HepG2 (cell line): ENCODE results near the gene MUC15. TPM values are rescaled to one million over a fixed set of nuclear protein-coding genes. Genes with fewer than 3 reads are reported as not detected.

Experiments used
- ATAC-seq: fragments of 200-7000 bp; cut with Tn5 transposase; 3 replicates; pipeline ENCODE4 v1.9.1; 2020; ENCODE audit warnings: mild to moderate bottlenecking, moderate library complexity
- BruUV-seq: library from RNA; stranded (reverse); fragments of 400-500 nt; replicated peaks from 2 replicates; lab custom pipeline; 2021; lab: Mats Ljungman, UMichigan
- CTCF ChIA-PET: fragments of 300-600 bp; formaldehyde crosslinking; extraction: SDS; loops from one replicate; lab custom pipeline; 2021; ENCODE audit warnings: low total read pairs, inconsistent platforms, low intra/inter-chr PET ratio; lab: Yijun Ruan, JAX
- POLR2A ChIA-PET: fragments of 350-600 bp; sonication (Branson Sonifier 250); formaldehyde crosslinking; loops from one replicate; lab custom pipeline; 2020; ENCODE audit warnings: antibody characterized with exemption, inconsistent platforms; lab: Yijun Ruan, JAX
- DNase-seq: peaks from one replicate; pipeline ENCODE4 v3.0.0-alpha.2; 2015; ENCODE audit warnings: low spot score
- FAIRE-seq: peaks from 3 replicates; lab custom pipeline; 2011; peaks lifted over from hg19 to GRCh38; lab: Jason Lieb, UNC
- H2AFZ ChIP-seq: one replicate; pipeline ENCODE4 v1.6.1; 2011; ENCODE audit warnings: low read length, inconsistent platforms
- H3K27ac ChIP-seq: fragments of 300-600 bp; 3 replicates; pipeline ENCODE4 v1.8.0; 2011; ENCODE audit warnings: mixed run types, mild to moderate bottlenecking, mixed read lengths, low read length, inconsistent platforms; ENCODE audit not compliant: insufficient read depth; ENCODE audit errors: extremely low read length
- H3K27me3 ChIP-seq, 2 experiments: fragments of 200-600 bp in 1 of 2; 2 replicates in 1 of 2; 3 replicates in 1 of 2; pipeline versions ENCODE4 v1.6.0 to v1.8.0; 2011; ENCODE audit warnings: low read length in 2 of 2, mild to moderate bottlenecking in 2 of 2, moderate library complexity in 2 of 2, inconsistent platforms in 1 of 2; ENCODE audit not compliant: insufficient read depth in 2 of 2, control insufficient read depth in 1 of 2
- H3K36me3 ChIP-seq, 2 experiments: fragments of 200-600 bp in 1 of 2; replicated peaks in 1 of 2; 2 replicates in 1 of 2; 3 replicates in 1 of 2; pipeline versions ENCODE4 v1.5.1 to v1.8.0; 2011; ENCODE audit warnings: low read length in 2 of 2, inconsistent platforms in 1 of 2; ENCODE audit not compliant: insufficient read depth in 2 of 2, control insufficient read depth in 1 of 2
- H3K4me1 ChIP-seq: 2 replicates; pipeline ENCODE4 v1.5.1; 2012; ENCODE audit warnings: low read length, inconsistent platforms; ENCODE audit not compliant: insufficient read depth
- H3K4me2 ChIP-seq: 2 replicates; pipeline ENCODE4 v1.6.0; 2011; ENCODE audit warnings: low read depth, low read length, inconsistent platforms
- H3K4me3 ChIP-seq, 3 experiments: fragments of 200-600 bp in 1 of 3; sonication (generic), shearing (Covaris generic) in 1 of 3; replicated peaks in 1 of 3; 2 replicates each; pipeline ENCODE4 v1.5.1; 2011 to 2016; ENCODE audit warnings: low read length in 3 of 3, inconsistent platforms in 2 of 3, low read depth in 2 of 3, mild to moderate bottlenecking in 2 of 3, control low read depth in 1 of 3, mixed read lengths in 1 of 3; ENCODE audit not compliant: insufficient read depth in 1 of 3
- H3K79me2 ChIP-seq: one replicate; pipeline ENCODE4 v1.6.1; 2011; ENCODE audit warnings: low read length, inconsistent platforms; ENCODE audit not compliant: insufficient read depth
- H3K9ac ChIP-seq: 2 replicates; pipeline ENCODE4 v1.6.0; 2011; ENCODE audit warnings: mild to moderate bottlenecking, low read depth, low read length, inconsistent platforms; ENCODE audit not compliant: insufficient read depth
- H3K9me3 ChIP-seq: 2 replicates; pipeline ENCODE4 v1.5.1; 2012; ENCODE audit warnings: mild to moderate bottlenecking, low read length
- H4K20me1 ChIP-seq: 2 replicates; pipeline ENCODE4 v1.6.0; 2011; ENCODE audit warnings: inconsistent platforms, mild to moderate bottlenecking, low read length, moderate library complexity; ENCODE audit not compliant: insufficient read depth
- BRF2 ChIP-seq: sonication (generic); formaldehyde crosslinking; IDR thresholded peaks from 2 replicates; pipeline ENCODE4 v1.8.1; 2022; ENCODE audit warnings: mild to moderate bottlenecking, missing genetic modification reagents
- IKZF4 ChIP-seq: sonication (generic); formaldehyde crosslinking; IDR thresholded peaks from 2 replicates; pipeline ENCODE4 v1.5.1; 2020; ENCODE audit warnings: borderline replicate concordance, mild to moderate bottlenecking, low read depth, missing genetic modification reagents; ENCODE audit errors: not compliant biosample characterization
- MAFK ChIP-seq, 2 experiments: IDR thresholded peaks in 1 of 2; conservative IDR thresholded peaks in 1 of 2; 2 replicates each; pipeline ENCODE4 v1.6.1; 2011; ENCODE audit warnings: improper control_type of control experiment in 2 of 2, low read length in 2 of 2
- MXD4 ChIP-seq: IDR thresholded peaks from 2 replicates; pipeline ENCODE4 v1.6.1; 2016; ENCODE audit warnings: mild to moderate bottlenecking, missing biosample characterization, missing genetic modification reagents
- PPARG ChIP-seq: conservative IDR thresholded peaks from 2 replicates; pipeline ENCODE4 v1.6.1; 2016; ENCODE audit warnings: missing biosample characterization, missing genetic modification reagents
- RFXANK ChIP-seq: IDR thresholded peaks from 2 replicates; pipeline ENCODE4 v1.6.1; 2016
- SALL1 ChIP-seq: sonication (generic); formaldehyde crosslinking; IDR thresholded peaks from 2 replicates; pipeline ENCODE4 v1.8.0; 2022; ENCODE audit warnings: mild to moderate bottlenecking, missing genetic modification reagents
- SIX1 ChIP-seq: sonication (generic); formaldehyde crosslinking; IDR thresholded peaks from 2 replicates; pipeline ENCODE4 v1.4.0; 2020; ENCODE audit warnings: missing genetic modification reagents, borderline replicate concordance
- TBX3 ChIP-seq: fragments of 450-650 bp; IDR thresholded peaks from 2 replicates; pipeline ENCODE4 v1.6.1; 2017; ENCODE audit warnings: antibody characterized with exemption, mild to moderate bottlenecking, inconsistent platforms, borderline replicate concordance
- ZNF33B ChIP-seq: sonication (generic); formaldehyde crosslinking; IDR thresholded peaks from 2 replicates; pipeline ENCODE4 v1.5.1; 2020; ENCODE audit warnings: mild to moderate bottlenecking, missing genetic modification reagents
- WGBS: methylation state at CpG from one replicate; pipeline ENCODE4 v1.1.6; 2017; ENCODE audit warnings: low lambda C conversion rate; 5-methylcytosine and 5-hydroxymethylcytosine counted together
- in situ Hi-C: cut with HindIII; loops from 2 replicates; pipeline ENCODE4 v1.10.0; 2017; ENCODE audit warnings: low pct_unique_long_range_greater_than_20kb; ENCODE audit not compliant: extremely low pct_ligation_motif_present
- intact Hi-C: fragments of 100-400 bp; cut with micrococcal nuclease; formaldehyde crosslinking; loops from one replicate; pipeline ENCODE4 v1.10.0; 2022; ENCODE audit not compliant: unreplicated experiment
- polyA plus RNA-seq, 8 experiments: library from polyadenylated mRNA; depleted of rRNA in 3 of 8; stranded (reverse) in 7 of 8; unstranded in 1 of 8; fragments of >200 nt; fragmentation: Illumina TruSeq in 4 of 8; extraction: Trizol in 4 of 8; gene quantifications; 2 replicates each; pipeline versions ENCODE4 v1.2.1 to v1.2.3, GENCODE V29; 2011 to 2016; ENCODE audit warnings: low read depth in 4 of 8, missing spikeins in 1 of 8, mixed read lengths in 1 of 8; ENCODE audit not compliant: insufficient read depth in 1 of 8
- total RNA-seq, 5 experiments: library from RNA; depleted of rRNA; stranded (reverse); fragments of >200 nt; fragmentation: Illumina TruSeq; extraction: Trizol; gene quantifications; 2 replicates each; pipeline ENCODE4 v1.2.3, GENCODE V29; 2016; ENCODE audit warnings: low read depth in 1 of 5
- TF ChIP-seq, protein P1 (sequence below): sonication (generic); formaldehyde crosslinking; IDR thresholded peaks from 2 replicates; pipeline ENCODE4 v1.9.0; 2021; ENCODE audit warnings: missing genetic modification reagents, mild to moderate bottlenecking, borderline replicate concordance

The MUC15 gene
- total and polyA plus RNA-seq, 2 of the 13 experiments (the other 11 are each of a cell fraction or from before 2014, with no cell fraction given): 4.5 to 18.0 TPM

DNA sequence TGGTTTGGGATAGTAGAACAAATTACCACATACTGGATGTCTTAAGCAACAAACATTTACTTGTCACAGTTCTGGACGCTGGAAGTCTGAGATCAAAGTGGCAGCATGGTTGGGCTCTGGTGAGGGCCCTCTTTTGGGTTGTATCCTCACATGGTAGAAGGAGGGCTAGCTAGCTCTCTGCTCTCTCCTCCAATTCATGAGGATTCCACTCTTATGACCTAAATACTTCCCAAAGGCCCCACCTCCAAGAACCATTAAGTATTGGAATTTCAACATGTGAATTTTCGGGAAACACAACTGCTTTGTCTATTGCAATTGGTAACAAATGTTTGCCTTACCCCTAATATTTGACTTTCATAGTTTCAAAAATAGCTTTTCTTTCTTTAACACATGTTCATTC lies 52.6 kb downstream of the MUC15 start:
- no peaks in the 10 kb centered on the region for H3K36me3 ChIP-seq
- no peak overlapping the region for H2AFZ ChIP-seq
- no peaks in the 10 kb centered on the region for H3K79me2 ChIP-seq
- ChIA-PET POLR2A (no interaction called here), CTCF (no interaction called here)
- no peak overlapping the region for H3K27ac ChIP-seq
- H4K20me1 ChIP-seq: peaks cover 3% of the 10 kb centered on the region; the same call in 1 of the 2 replicates
- no peak overlapping the region for H3K9ac ChIP-seq
- TF ChIP-seq, protein P1, sequence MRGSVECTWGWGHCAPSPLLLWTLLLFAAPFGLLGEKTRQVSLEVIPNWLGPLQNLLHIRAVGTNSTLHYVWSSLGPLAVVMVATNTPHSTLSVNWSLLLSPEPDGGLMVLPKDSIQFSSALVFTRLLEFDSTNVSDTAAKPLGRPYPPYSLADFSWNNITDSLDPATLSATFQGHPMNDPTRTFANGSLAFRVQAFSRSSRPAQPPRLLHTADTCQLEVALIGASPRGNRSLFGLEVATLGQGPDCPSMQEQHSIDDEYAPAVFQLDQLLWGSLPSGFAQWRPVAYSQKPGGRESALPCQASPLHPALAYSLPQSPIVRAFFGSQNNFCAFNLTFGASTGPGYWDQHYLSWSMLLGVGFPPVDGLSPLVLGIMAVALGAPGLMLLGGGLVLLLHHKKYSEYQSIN (CRISPR knock-in tag): no peak
- TF ChIP-seq SIX1 (CRISPR knock-in tag): no peak
- no peak for TF ChIP-seq MXD4 (CRISPR knock-in tag)
- TF ChIP-seq PPARG (CRISPR knock-in tag): no peak
- no peak for TF ChIP-seq TBX3
- no peak for TF ChIP-seq ZNF33B (CRISPR knock-in tag)
- TF ChIP-seq, all 625 proteins: peak for 0
- intact Hi-C loops (no loop called here), in situ Hi-C loops (no loop called here)
- Histone ChIP-seq H3K9me3 (no peaks in the 10 kb centered on the region), H3K4me2 (no peak overlapping the region), H3K27me3 (no peaks in the 10 kb centered on the region), H3K4me3 (no peak overlapping the region), H3K4me1 (no peaks in the 10 kb centered on the region)
- DNase-seq (no peak), ATAC-seq (no peak), FAIRE-seq (no peak)
- BruUV-seq: no TSS peak
- WGBS: 4% methylated on average over 2 of the region's 2 CpGs

DNA sequence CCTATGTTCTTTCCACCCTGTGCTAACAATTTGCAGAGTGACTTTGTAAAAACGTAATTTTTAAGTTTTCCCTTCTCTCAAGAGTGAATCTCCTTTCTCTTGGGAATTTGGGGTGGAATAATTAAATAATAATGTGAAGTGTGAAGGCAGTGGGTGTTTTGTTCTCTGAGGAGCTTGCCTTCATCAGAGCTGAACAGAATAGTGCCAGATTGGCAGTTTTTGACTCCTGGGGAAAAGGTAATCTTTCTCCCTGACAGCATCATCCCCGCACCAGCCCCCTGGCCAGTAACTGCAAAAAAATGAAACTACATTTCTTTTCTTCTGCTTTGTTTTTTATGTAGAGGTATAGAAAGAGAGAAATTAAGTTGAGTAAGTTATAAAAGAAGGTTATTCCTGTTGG lies 59.9 kb downstream of the MUC15 start:
- H3K4me1 ChIP-seq: no peaks in the 10 kb centered on the region
- no peak for TF ChIP-seq IKZF4 (CRISPR knock-in tag)
- no peak for TF ChIP-seq RFXANK
- TF ChIP-seq MAFK (conservative IDR thresholded peaks at IDR 0.05 in 1 of 2, IDR thresholded peaks at IDR 0.05 in 1 of 2; ENCODE audit: low read length in 2 of 2): peak; percentile 3 to 42; a peak in 1 of 4 replicates
- no peak for TF ChIP-seq BRF2
- TF ChIP-seq SALL1: no peak
- TF ChIP-seq, all 625 proteins: peak for 1
- CTCF ChIA-PET: no interaction called here
- WGBS: 4% methylated on average over 2 of the region's 2 CpGs
- no peak for FAIRE-seq
- no peak for DNase-seq
- Histone ChIP-seq H3K4me2 (no peak overlapping the region), H3K9me3 (no peaks in the 10 kb centered on the region), H4K20me1 (peaks cover 3% of the 10 kb centered on the region; the same call in 1 of the 2 replicates), H3K79me2 (no peaks in the 10 kb centered on the region), H3K27me3 (no peaks in the 10 kb centered on the region), H3K9ac (no peak overlapping the region), H3K27ac (no peak overlapping the region), H3K4me3 (no peak overlapping the region), H3K36me3 (no peaks in the 10 kb centered on the region), H2AFZ (no peak overlapping the region)
- POLR2A ChIA-PET: no interaction called here
- intact Hi-C loops: no loop called here
- ATAC-seq: no peak
- no TSS peak for BruUV-seq
- in situ Hi-C loops: no loop called here
